SW 1271 (cell line): ENCODE data around the gene LRRC4B.

Experiments
- DNase-seq, 2 experiments: peaks; one replicate each; lab custom pipeline; 2025; lab: John Stamatoyannopoulos, UW

Gene LRRC4B

GRCh38 chr19:50573741-50574461 lies 5.7 kb upstream of the LRRC4B start:
- no peak for DNase-seq

GRCh38 chr19:50570997-50571396 lies 2.8 kb upstream of the LRRC4B start:
- DNase-seq: no peak

DNA sequence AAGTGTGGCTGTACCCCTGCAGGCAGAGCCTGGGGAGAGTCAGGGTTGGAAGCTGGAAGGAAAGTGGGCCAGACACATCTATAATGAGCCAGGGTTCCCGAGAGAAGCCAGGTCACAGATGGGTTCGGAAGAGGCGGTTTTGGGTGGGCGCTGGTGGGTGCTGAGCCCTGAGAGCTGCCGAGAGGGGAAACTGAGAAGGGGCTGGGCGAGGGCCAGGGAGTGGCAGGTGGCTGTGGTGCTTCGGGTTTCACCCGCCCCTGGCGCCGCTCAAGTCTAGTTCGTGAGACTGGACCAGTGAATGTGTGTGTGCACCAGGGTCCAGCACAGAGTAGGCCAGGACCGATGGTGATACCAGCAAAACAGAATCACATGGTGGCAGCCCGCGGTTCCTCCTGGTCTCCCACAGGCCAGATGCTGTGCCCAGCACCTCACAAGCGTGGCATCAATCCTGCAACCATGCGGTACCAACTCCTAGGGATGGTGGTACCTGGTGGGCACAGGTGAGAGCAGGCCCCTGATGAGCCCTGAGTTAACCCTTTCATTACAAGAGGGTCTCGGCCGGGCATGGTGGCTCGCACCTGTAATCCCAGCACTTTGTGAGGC lies 1.8 kb upstream of the LRRC4B start:
- no peak for DNase-seq

- no peak for DNase-seq
Measured at GRCh38 chr19:50568728-50569698, 778 bp upstream of the LRRC4B start.

DNA sequence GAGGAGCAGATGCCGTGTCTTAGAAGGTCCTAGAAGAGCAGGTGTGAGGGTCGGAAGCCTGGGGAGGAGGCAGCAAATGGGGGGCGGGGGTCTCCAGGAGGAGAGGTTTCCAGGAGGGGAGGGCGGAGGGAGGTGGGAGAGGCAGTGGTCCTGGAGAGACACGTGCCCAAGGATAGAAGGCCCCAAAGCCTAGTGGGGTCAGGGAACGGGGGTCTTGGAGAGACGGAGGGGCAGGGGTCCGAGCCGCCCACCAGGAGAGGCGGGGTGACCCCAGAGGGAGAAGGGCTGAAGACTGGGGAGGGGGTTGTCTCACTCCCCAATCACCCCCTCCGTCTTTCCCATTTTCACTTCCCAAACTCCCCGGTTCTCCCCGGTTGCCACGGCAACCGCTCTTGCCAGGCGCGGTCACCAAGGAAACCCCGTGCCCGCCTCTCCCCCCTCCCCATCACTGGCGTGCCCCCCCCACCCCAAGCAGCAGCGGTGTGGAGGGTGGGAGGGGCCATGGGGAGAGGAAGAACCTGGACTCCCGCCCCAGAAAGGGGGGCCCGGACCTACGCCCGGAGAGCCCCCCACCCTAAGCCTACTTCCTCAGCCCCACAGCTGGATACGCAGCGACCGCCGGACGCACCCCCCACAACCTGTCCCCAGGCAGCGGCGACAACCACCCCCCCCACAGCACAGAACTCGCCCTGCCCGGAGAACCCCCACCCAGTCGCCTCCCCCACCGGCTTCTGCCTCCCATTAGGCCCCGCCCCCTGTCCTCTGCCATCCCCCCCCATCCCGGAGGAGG lies 988 bp downstream of the LRRC4B start:
- DNase-seq: no peak

GRCh38 chr19:50565984-50566903 lies 2.0 kb downstream of the LRRC4B start:
- no peak for DNase-seq

DNA sequence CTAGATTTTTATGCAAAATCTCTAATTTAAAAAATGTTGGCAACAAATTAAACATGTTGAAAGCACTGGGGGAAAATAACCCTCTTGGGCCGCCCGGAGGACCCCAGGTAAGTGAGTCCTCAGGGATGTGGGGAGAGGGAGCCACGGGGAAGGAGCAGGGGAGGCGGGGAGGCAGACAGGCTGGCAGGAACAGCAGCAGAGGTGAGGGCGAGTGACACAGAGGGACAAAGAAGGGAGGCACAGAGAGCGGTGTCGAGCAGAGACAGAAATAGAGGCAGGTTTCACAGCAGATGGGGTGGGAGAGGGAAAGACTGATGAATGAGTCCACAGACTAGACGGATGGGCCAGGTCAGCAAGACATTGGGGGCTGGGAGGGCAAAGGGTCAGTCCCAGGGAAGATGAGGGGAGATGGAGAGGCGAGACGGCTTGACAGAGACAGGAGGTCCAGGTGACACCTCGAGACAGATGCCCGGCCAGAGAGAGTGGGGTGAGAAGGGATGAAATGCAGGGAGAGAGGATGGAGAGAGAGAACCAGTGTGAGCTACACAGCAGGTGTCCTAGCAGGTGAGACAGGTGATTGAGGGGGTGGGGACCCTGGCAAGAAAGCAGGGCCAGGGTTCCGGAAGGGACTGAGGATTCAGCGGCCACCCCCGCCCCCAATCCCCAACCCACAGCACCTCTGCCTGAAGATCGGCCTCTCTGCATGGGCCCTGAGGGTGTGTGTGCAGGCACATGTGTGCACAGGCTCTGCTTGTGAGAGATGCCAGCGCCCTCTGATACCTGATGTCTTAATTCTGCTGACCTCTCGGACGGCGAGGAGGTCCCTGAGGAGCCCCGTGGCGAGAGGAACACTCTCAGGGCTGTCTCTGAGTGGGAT lies 3.8 kb downstream of the LRRC4B start:
- no peak for DNase-seq

DNA sequence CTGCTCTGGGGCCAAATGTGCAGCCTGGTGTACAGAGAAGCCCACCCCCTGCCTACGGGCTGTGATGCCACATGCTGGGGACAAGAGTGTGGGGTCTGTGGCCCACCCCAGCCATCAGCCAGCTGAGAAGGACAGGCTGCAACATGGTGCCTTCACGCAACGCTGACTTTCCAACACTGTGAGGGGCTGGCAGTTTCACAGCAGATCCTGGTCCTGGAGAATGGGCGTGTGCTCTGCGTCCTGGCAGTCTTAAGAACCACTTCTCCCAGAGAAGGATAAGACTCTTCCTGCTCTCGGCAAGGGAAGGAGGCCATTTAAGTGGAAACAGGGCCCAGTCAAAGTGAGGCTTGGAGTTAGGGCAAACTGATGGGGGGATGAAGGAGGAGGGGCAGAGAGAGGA lies 4.6 kb downstream of the LRRC4B start:
- no peak for DNase-seq

GRCh38 chr19:50562996-50563395 lies 5.2 kb downstream of the LRRC4B start:
- DNase-seq: no peak

DNA sequence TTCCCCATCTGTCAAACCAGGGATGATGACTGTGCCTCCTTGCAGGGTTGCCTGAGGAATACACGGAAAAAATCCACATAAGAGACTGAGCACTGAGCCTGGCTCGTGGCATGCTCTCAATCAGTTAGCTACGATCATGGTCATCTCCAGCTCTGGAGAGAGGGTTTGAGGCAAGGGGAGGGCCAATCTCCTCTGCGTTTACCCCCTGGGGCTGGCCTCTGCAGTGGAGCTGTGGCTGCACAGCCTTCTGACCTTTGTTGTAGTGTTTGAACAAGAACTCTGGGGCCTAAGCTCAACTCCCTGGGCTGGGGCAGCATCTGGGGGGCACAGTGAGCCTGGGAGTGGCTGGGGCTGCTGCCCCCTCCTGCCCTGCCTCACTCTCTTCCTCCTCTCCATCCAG lies 5.9 kb downstream of the LRRC4B start:
- DNase-seq: no peak

DNA sequence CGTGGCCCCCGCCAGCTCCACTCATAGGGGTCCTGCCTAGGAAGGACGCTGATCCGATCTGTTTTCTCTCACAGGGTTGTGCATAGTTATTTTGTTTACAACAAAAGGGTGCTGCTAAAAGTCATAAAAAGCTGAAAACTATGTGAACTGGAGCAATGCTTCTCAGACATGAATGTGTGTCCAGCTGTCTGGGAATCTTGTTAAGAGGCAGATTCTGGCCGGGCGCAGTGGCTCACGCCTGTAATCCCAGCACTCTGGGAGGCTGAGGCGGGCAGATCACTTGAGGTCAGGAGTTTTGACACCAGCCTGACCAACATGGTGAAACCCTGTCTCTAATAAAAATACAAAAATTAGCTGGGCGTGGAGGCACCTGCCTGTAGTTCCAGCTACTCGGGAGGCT lies 8.6 kb downstream of the LRRC4B start:
- DNase-seq: no peak

DNA sequence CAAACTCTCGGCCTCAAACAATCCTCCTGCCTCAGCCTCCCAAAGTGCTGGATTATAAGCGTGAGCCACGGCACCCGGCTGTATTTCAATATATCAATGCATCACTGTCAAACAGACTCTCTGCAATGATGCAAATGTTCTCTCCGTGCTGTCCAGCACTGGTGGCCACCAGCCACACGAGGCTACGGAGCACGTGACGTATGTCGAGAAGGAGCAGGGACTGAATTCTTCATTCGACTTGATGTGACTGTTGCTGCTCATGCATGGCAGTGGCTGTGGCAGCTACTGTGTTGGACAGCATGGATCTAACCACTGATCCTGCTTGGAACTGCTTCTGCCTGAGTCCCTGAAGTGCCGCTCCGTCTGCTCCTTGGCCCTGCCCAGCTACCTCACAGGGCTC lies 9.8 kb downstream of the LRRC4B start:
- no peak for DNase-seq

DNA sequence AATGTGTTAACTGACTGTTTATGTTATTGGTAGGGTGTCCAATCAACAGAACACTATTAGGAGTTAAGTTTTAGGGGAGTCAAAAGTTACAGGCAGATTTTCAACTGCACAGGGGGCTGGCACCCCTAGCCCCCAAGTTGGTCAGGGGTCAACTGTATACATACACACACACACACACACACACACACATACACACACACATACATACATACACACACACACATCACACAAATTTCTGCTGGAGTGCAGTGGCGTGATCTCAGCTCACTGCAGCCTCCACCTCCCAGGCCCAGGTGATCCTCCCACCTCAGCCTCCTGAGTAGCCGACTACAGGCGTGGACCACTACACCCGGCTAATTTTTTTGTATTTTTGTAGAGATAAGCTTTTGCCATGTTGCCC lies 10.2 kb downstream of the LRRC4B start:
- no peak for DNase-seq

- no peak for DNase-seq
Measured at GRCh38 chr19:50557009-50557613, 11.1 kb downstream of the LRRC4B start.

GRCh38 chr19:50556282-50557008 lies 11.8 kb downstream of the LRRC4B start:
- peak; percentile 42 to 48 for DNase-seq

- DNase-seq: peak in 1 of 2 experiments; percentile 28
Measured at GRCh38 chr19:50555450-50556281, 12.6 kb downstream of the LRRC4B start.

DNA sequence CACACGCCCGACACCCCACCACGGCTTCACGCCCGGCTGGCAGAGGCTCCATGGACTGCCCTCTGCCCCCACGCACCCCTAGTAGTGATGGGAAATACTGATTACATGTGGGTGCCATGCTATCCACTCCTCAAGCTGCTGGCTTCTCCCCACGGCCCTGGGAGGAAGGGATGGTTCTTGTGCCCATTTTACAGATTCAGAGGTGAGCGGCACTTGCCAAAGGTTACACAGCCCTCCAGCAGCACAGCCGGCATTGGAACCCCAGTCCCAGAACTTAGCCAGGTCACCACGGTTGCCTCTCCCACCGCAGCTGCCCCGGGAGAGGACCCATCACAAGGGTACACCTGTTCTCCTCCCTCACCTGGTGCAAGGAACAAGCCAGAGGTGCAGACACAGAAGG lies 13.2 kb downstream of the LRRC4B start:
- DNase-seq: no peak

GRCh38 chr19:50554212-50554611 lies 14.0 kb downstream of the LRRC4B start:
- DNase-seq: no peak
